GM19438 (cell line): ENCODE measurements around the gene PPP4R4.
A peak's percentile ranks its signal among the peaks of the same experiment; 100 is the strongest.

Source experiments
- ATAC-seq: cut with Tn5 transposase; IDR thresholded peaks from one replicate; pipeline ENCODE4 v1.9.1; 2021; ENCODE audit warnings: low read depth; ENCODE audit not compliant: unreplicated experiment

Gene PPP4R4

DNA sequence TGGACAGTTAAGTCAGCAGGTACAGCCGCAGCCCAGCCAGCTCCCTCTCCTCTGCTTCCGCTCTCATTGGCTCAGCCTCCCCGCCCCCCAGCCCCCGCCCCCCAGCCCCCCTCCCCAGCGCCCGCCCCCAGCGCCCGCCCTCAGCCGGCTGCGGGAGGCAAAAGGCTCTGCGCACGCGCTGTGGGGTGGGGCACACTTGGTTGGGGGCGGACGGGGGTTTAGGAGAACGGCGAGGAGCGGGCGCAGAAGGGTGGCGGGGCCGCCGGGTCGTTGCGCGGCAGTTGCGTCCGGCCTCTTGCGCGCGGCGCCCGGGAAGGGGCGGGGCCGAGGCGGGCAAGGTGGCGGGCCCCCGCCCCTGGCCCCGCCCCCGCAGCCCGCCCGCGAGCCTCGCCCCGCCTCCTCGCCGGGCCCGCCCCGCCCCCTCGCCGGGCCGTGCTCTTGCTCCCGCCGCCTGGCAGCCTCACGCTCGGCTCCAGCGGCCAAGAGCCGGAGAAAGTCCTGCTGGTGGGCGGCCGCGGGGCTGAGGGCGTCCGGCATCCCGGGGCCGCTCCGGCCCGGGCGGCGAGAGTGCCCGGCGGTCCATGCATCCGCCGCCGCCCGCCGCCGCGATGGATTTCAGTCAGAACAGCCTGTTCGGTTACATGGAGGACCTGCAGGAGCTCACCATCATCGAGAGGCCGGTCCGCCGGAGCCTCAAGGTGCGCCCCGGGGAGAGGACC, at the start of gene PPP4R4:
Gene PPP4R4 (plus strand): TSS at position 438 of the 719 bp plus-strand sequence. CDS start 144 bp downstream, at position 582.
- peak; percentile 79 for ATAC-seq

DNA sequence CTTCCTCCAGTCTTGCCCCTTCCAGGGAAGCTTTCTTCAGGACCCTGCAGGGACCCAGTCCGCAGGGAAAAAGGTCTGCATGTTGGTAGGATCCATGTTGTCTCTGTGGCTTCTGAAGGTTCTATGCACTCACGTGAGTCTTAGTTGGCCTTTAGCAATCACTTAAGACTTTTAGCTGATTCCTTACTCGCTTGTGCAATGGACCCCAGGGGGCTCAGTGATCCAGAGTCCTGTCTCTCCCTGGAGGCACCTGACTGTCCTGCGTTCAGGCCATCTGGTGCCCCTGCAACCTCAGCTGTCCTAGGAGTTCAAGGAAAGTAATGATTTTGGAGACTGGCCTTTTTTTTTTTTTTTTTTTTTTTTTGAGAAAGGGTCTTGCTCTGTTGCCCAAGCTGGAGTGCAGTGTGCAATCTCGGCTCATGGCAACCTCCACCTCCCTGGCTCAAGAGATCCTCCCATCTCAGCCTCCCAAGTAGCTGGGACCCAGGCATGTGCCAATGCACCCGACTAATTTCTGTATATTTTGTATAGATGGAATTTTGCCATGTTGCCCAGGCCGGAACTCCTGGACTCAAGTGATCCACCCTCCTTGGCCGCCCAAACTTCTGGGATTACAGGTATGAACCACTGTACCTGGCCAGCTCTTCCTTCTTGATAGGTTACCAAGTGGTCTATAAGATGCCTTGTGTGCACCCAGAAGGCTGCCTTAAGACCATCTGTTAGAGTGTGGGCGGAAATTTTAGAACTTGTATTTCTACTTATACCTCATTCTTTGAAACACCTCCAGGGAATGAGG, 49.3 kb upstream of the PPP4R4 start:
- ATAC-seq: no peak

DNA sequence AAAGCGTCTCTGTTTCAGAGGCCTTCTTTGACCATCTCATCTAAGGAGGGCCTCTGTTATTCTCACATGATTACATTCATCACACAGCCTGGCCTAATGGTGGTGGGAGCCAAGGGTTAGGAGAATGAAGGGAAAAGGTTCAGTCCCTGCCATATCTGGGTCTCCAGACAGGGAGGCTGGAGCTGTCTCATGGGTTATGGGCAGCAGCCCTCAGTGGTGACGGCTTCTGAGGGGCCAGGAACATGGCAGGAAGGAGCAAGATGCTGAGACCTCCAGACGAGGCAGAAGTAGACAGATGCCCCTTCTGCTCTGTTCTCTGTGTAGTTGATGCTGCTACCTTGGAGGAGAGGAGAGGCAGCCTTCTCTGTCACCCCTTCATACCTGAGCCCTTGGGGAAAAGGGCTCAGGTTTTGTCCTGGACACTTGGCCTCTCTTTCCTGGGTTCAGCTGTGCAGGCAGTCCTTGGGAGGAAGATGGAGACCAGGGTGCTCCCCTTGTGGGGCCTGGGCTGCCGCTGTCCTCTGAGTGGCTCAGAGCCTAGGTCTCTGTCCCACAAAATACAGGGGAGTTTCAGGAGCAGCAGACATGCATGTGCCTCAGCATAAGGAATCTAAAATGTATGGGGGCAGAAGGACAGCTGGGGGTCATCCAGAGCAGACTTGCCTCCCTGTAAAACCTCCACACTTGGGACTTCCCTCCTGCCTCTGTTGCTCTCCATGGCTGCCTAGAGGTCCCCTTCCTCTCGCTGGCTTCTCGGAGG, 48.3 kb upstream of the PPP4R4 start:
- ATAC-seq: no peak

GRCh38 chr14:94126419-94126677, 47.8 kb upstream of the PPP4R4 start:
- ATAC-seq: no peak

DNA sequence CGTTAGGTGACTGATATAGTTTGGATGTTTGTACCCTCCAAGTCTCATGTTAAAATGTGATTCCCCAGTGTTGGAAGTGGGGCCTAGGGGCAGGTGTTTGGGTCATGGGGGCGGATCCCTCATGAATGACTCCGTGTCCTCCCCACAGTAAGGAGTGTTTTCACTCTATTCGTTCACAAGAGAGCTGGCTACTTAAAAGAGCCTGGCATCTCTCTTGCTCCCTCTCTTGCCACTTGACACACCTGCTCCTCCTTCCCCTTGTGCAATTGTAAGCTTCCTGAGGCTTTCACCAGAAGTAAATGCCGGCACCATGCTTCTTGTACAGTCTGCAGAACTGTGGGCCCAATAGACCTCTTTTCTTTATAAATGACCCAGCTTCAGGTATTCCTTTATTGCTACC, 47.3 kb upstream of the PPP4R4 start:
- ATAC-seq: no peak

GRCh38 chr14:94127330-94127729, 46.8 kb upstream of the PPP4R4 start:
- no peak for ATAC-seq

DNA sequence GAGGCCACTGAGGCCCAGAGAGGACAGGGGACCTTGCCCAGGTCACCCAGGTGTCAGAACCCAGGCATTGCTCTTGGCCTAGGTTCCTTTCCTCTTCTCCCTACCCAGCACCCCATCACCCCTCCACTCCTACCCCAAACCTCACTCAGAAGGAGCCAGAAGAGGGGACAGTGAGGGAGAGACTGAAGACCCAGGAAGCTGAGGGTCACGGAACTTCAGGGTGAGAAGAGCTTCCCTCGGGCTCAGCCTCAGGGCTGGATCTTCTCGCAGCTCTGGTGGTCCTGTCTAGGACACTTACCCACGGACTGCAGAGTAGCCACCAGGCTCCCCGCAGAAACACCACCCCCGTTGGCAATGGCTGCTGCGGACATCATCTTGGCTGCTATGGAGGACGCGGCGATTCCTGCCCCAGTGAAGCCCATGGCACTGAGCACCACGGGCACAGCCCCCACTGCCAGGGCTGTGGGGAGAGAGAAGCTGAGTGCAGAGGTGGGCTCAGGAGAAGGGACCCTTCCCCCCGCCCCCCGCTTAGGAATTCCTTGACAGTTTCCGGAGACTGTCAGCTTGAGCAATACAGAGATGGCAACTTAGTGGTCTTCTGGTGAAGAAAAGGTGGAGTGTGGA, 45.8 kb upstream of the PPP4R4 start:
- no peak for ATAC-seq

- ATAC-seq: peak; percentile 93
Observed at GRCh38 chr14:94129111-94129757, 44.9 kb upstream of the PPP4R4 start, which contains the start of gene IFI27L2. Gene IFI27L2 (minus strand): TSS chr14:94129604. CDS start chr14:94129564, 40 bp downstream.

- no peak for ATAC-seq
Observed at GRCh38 chr14:94129758-94130414, 44.2 kb upstream of the PPP4R4 start.

- no peak for ATAC-seq
Observed at GRCh38 chr14:94132285-94132887, 41.7 kb upstream of the PPP4R4 start.

- no peak for ATAC-seq
Observed at GRCh38 chr14:94135476-94135875, 38.6 kb upstream of the PPP4R4 start.

- peak; percentile 70 for ATAC-seq
Observed at GRCh38 chr14:94136575-94137331, 37.4 kb upstream of the PPP4R4 start.

DNA sequence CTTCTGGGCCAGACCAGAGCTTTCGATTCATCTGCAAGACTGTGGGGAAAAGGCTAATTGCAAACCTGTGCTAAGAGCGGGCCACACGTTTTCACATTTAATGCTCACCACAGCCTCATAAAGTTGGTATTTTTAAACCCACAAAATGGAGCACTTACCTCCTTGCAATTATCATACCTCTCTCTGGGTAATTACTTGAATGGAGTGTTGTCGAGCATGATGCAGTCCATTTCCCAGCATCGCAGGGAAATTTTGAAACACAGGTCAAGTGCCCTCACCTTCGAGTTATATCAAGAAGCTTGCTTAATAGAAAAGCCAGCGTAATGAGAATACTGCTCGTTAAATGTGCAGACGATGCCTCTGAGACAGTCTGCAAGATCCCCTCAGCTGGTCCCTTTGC, 35.9 kb upstream of the PPP4R4 start:
- ATAC-seq: no peak

GRCh38 chr14:94139006-94139405, 35.1 kb upstream of the PPP4R4 start:
- no peak for ATAC-seq

GRCh38 chr14:94139421-94139820, 34.7 kb upstream of the PPP4R4 start:
- no peak for ATAC-seq

- ATAC-seq: no peak
Observed at GRCh38 chr14:94142247-94142646, 31.9 kb upstream of the PPP4R4 start.

DNA sequence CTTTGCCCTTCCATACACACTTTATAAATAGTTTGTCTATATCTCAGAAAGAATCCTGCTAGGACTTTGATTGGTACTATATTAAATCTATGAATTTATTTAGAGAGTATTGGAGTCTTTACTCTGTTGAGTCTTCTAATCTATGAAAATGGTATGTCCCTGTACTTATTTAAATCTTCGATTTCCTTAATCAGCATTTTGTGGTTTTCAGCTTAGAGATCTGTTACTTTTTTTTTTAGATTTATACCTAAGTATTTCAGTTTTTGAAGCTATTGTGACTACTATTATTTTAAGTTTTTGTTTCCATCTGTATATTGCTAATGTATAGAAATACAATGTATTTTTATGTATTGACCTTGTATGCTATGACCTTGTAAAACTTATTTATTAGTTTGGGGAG, 31.3 kb upstream of the PPP4R4 start:
- ATAC-seq: no peak

GRCh38 chr14:94143239-94143638, 30.9 kb upstream of the PPP4R4 start:
- no peak for ATAC-seq

- ATAC-seq: no peak
Observed at GRCh38 chr14:94143711-94144110, 30.4 kb upstream of the PPP4R4 start.
